HEK293T (cell line): Measurements from ENCODE around the gene SLC19A1.

Source experiments
- CTCF ChIA-PET: fragments of 350-600 bp; formaldehyde crosslinking; extraction: SDS; loops from one replicate; lab custom pipeline; 2021; ENCODE audit warnings: antibody characterized with exemption, inconsistent platforms; lab: Yijun Ruan, JAX
- POLR2A ChIA-PET: fragments of 350-600 bp; formaldehyde crosslinking; extraction: SDS; loops from one replicate; lab custom pipeline; 2020; ENCODE audit warnings: antibody characterized with exemption, inconsistent platforms; lab: Yijun Ruan, JAX
- DNase-seq: peaks from one replicate; pipeline ENCODE4 v3.0.0; 2012; ENCODE audit warnings: mixed read lengths; ENCODE audit errors: extremely low spot score
- ARNT ChIP-seq: fragments of 450-650 bp; IDR thresholded peaks from 2 replicates; pipeline ENCODE4 v1.6.1; 2017; ENCODE audit warnings: mild to moderate bottlenecking
- BHLHE40 ChIP-seq: fragments of 450-650 bp; IDR thresholded peaks from 2 replicates; pipeline ENCODE4 v1.6.1; 2016; ENCODE audit warnings: mild to moderate bottlenecking, moderate library complexity, borderline replicate concordance
- CTBP1 ChIP-seq: fragments of 450-650 bp; IDR thresholded peaks from 2 replicates; pipeline ENCODE4 v1.6.1; 2016; ENCODE audit warnings: borderline replicate concordance
- ELF4 ChIP-seq: fragments of 450-650 bp; IDR thresholded peaks from 2 replicates; pipeline ENCODE4 v1.6.1; 2017; ENCODE audit warnings: antibody characterized with exemption
- FOXA1 ChIP-seq: fragments of 450-650 bp; IDR thresholded peaks from 2 replicates; pipeline ENCODE4 v1.6.1; 2016; ENCODE audit warnings: mild to moderate bottlenecking
- FOXK2 ChIP-seq: fragments of 450-650 bp; IDR thresholded peaks from 2 replicates; pipeline ENCODE4 v1.6.1; 2016; ENCODE audit warnings: mild to moderate bottlenecking
- FOXM1 ChIP-seq: fragments of 450-650 bp; IDR thresholded peaks from 2 replicates; pipeline ENCODE4 v1.6.1; 2017; ENCODE audit warnings: mild to moderate bottlenecking, borderline replicate concordance
- HDGF ChIP-seq: fragments of 450-650 bp; IDR thresholded peaks from 2 replicates; pipeline ENCODE4 v1.6.1; 2017; ENCODE audit warnings: antibody characterized with exemption, borderline replicate concordance
- L3MBTL2 ChIP-seq: fragments of 450-650 bp; conservative IDR thresholded peaks from 2 replicates; pipeline ENCODE4 v1.6.1; 2016; ENCODE audit warnings: mild to moderate bottlenecking
- LEF1 ChIP-seq: fragments of 450-650 bp; IDR thresholded peaks from 2 replicates; pipeline ENCODE4 v1.6.1; 2017; ENCODE audit warnings: mild to moderate bottlenecking, borderline replicate concordance
- NFRKB ChIP-seq: fragments of 450-650 bp; IDR thresholded peaks from 2 replicates; pipeline ENCODE4 v1.6.1; 2016; ENCODE audit warnings: mild to moderate bottlenecking, moderate library complexity
- SP1 ChIP-seq: fragments of 450-650 bp; IDR thresholded peaks from 2 replicates; pipeline ENCODE4 v1.6.1; 2017
- SUZ12 ChIP-seq: fragments of 450-650 bp; IDR thresholded peaks from 2 replicates; pipeline ENCODE4 v1.6.1; 2016; ENCODE audit warnings: mild to moderate bottlenecking
- TARDBP ChIP-seq: fragments of 450-650 bp; IDR thresholded peaks from 2 replicates; pipeline ENCODE4 v1.6.1; 2016
- ZNF384 ChIP-seq: fragments of 450-650 bp; IDR thresholded peaks from 2 replicates; pipeline ENCODE4 v1.6.1; 2016
- TF ChIP-seq, protein P1 (sequence below): fragments of 450-650 bp; IDR thresholded peaks from 2 replicates; pipeline ENCODE4 v1.6.1; 2016

The SLC19A1 gene

DNA sequence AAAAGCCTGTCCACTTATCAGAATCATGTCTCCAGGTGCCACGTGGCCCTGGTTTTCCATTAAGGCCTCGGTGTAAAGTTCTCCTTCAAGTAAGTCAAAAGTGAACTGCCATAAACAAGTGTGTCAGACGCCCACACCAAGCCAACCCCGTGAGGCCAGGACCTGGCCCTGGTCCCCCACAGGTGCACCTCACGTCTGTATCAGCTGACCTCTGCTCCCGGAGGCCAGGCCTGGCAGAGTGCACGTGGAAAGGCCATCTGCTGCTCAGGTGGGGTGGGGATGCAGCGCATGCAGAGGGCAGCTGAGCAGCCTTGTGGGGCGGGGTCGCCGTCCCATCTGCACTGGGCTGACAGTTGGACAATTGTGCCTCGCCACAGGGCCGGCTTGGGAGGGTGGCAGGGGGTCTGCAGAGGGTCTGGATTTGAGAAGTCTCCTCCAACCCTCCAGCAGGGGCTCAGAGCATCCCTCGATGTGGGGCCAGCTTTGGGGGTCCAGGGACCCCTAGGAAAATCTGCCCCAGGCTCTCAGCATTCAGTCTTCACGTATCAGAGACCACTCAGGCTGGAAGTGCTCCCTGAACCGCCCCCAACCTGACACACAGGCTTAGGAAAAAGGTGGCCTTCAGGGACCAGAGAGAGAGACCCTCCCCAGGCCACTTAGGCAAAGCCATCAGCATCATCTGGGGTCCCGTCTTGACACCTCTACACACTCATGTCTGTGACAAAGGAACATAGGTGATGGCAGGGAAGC lies 3.0 kb downstream of the SLC19A1 start:
- ChIA-PET CTCF (no interaction called here), POLR2A (no interaction called here)
- DNase-seq = no peak
- no peak for TF ChIP-seq SP1
- TF ChIP-seq LEF1 = no peak
- no peak for TF ChIP-seq TARDBP
- TF ChIP-seq HDGF = no peak
- TF ChIP-seq, protein P1, sequence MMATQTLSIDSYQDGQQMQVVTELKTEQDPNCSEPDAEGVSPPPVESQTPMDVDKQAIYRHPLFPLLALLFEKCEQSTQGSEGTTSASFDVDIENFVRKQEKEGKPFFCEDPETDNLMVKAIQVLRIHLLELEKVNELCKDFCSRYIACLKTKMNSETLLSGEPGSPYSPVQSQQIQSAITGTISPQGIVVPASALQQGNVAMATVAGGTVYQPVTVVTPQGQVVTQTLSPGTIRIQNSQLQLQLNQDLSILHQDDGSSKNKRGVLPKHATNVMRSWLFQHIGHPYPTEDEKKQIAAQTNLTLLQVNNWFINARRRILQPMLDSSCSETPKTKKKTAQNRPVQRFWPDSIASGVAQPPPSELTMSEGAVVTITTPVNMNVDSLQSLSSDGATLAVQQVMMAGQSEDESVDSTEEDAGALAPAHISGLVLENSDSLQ = no peak
- TF ChIP-seq NFRKB = no peak
- TF ChIP-seq BHLHE40 = no peak
- TF ChIP-seq ZNF384 = no peak
- no peak for TF ChIP-seq FOXM1
- TF ChIP-seq SUZ12 = no peak
- no peak for TF ChIP-seq FOXK2
- TF ChIP-seq ELF4 = no peak
- TF ChIP-seq FOXA1 = no peak
- TF ChIP-seq L3MBTL2 = no peak

DNA sequence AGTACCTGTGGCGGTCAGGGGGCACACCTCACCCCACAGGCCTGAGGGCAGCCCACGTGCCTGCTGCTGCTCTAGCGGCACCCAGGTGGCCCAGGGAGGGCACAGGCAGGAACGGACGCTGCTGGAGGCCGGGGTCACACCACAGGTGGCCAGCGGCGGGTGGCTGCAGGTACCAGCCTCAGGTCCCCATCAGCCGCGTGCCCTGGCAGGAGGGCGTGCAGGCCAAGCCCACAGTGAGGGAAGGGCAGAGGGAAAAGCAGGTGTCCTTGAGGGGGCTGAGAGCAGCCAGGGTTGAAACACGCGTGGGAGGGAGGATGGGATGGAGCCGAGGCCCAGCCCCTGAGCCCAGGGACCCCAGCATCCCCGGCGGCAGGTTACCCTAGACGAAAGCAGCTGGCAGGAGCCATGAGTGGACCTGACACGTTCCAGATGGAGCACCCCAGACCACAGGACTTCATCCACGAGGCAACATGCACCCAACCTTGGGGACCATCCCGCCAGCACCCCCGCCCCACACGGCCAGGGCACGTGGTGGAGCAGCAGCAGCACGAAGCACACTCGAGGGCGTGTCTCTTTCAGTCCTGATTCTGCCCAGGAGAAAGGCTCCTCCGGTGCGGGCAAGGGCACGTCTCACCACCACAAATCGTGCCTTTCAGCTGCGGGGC lies 3.7 kb downstream of the SLC19A1 start:
- CTCF ChIA-PET = no interaction called here
- TF ChIP-seq NFRKB = no peak
- no peak for TF ChIP-seq ZNF384
- no peak for TF ChIP-seq SUZ12
- no peak for TF ChIP-seq ARNT
- TF ChIP-seq, protein P1 = no peak
- TF ChIP-seq BHLHE40 = no peak
- no peak for TF ChIP-seq CTBP1
- TF ChIP-seq L3MBTL2 = no peak
- no peak for TF ChIP-seq FOXA1
- TF ChIP-seq SP1 = no peak
- no peak for TF ChIP-seq FOXM1
- TF ChIP-seq HDGF = no peak
- no peak for TF ChIP-seq ELF4
- TF ChIP-seq FOXK2 = no peak
- DNase-seq = no peak
- POLR2A ChIA-PET = no interaction called here

DNA sequence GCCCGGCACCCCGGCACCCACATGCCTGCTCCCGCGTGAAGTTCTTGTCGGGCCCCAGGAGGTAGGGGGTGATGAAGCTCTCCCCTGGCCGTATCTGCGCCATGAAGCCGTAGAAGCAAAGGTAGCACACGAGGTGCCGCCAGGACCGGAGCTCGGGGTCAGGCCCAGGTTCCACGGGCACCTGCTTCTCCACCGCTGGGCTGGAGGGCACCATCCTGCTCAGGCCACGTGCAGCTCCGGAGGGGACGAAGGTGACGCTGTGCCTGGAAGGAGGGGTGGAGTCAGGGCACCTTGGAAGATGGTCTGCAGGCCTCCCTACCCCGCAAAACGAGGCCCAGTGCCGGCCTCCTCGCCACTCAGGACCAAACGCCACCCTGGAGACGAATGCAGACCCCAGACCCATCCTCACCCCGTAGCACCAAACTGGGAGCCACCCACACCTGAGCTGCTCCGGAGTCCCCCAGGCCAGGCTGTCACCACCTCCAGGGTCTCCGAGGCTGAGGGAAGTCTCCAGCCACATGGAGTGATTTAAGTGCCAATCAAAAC lies 4.4 kb downstream of the SLC19A1 start:
- ChIA-PET POLR2A (no interaction called here), CTCF (no interaction called here)
- TF ChIP-seq TARDBP = no peak
- TF ChIP-seq, protein P1 = no peak
- TF ChIP-seq FOXA1 = no peak
- TF ChIP-seq SP1 = no peak
- no peak for TF ChIP-seq BHLHE40
- no peak for TF ChIP-seq L3MBTL2
- no peak for DNase-seq

DNA sequence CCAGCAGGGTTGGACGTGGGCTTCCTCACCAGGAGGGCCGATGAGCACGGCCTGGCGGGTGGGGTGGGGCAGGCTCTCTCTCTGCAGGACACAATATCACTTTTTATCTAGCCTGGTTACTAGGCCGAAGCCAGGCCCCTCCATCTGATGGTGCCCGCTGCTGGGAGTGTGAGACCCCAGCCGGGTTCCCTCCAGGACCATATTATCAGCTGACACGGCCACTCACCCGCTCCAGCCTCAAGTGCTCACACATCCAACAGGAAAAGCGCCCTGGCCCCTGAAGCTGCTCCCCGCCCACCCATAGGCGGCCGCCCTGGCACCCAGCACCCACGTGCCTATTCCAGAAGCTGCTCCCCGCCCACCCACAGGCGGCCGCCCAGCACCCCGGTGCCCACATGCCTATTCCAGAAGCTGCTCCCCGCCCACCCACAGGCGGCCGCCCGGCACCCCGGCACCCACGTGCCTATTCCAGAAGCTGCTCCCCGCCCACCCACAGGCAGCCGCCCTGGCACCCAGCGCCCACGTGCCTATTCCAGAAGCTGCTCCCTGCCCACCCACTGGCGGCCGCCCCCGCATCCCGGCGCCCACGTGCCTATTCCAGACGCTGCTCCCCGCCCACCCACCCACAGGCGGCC lies 5.0 kb downstream of the SLC19A1 start:
- POLR2A ChIA-PET = no interaction called here
- no peak for DNase-seq

More for the DNA sequence above, 5.0 kb downstream of the SLC19A1 start:
- CTCF ChIA-PET = no interaction called here
- TF ChIP-seq, protein P1 = no peak
- TF ChIP-seq ZNF384 (no peak), NFRKB (no peak), SP1 (no peak), BHLHE40 (no peak), SUZ12 (no peak), LEF1 (no peak), CTBP1 (no peak), ELF4 (no peak), FOXM1 (no peak), ARNT (no peak), HDGF (no peak), FOXA1 (no peak), TARDBP (no peak)
